GM12891 (cell line): ENCODE measurements around the gene HMCN1.

ENCODE experiments used
- POLR2A ChIP-seq: IDR thresholded peaks from 2 replicates; pipeline ENCODE4 v1.6.1; 2011; ENCODE audit warnings: low read depth, low read length, control low read depth
- POLR2AphosphoS5 ChIP-seq: IDR thresholded peaks from 2 replicates; pipeline ENCODE4 v1.6.1; 2011; ENCODE audit warnings: low read depth, low read length, control low read depth
- TAF1 ChIP-seq: IDR thresholded peaks from 2 replicates; pipeline ENCODE4 v1.6.1; 2011; ENCODE audit warnings: low read depth, low read length, control low read depth

DNA sequence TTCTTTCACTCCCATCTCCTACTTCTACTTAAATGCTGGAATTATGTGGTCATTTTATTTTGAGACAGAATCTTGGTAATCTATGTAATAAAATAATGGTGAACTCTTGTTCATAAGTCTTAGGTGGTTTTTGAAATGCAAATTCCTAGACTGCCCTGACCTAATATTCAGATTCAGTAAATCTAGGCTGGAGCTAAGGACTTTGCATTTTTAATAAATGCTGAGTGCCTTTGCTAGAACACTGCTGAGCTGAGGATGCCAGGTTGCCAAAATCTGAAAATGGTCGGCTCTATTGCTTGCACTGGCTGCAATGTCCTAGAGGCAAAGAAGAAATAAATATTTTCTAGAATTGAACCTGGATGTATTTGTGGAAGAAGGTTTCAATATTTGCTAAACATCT lies 187.4 kb downstream of the HMCN1 start:
- TF ChIP-seq POLR2A, result no peak
- no peak for TF ChIP-seq POLR2AphosphoS5
- no peak for TF ChIP-seq TAF1
